SK-N-SH (cell line): ENCODE data around the gene ASS1. TPM values are rescaled to one million over a fixed set of nuclear protein-coding genes. Genes with fewer than 3 reads are reported as not detected.

ENCODE experiments used
- CTCF ChIA-PET: fragments of 300-600, 350-600 bp; formaldehyde crosslinking; extraction: SDS; loops from one replicate; lab custom pipeline; 2021; lab: Yijun Ruan, JAX
- POLR2A ChIA-PET: fragments of 350-600 bp; sonication (Branson Sonifier 250); formaldehyde crosslinking; extraction: SDS; loops from one replicate; lab custom pipeline; 2020; ENCODE audit warnings: antibody characterized with exemption, inconsistent platforms; lab: Yijun Ruan, JAX
- DNase-seq: peaks from one replicate; pipeline ENCODE4 v3.0.0; 2012
- H2AFZ ChIP-seq: fragments of 200-600 bp; sonication (generic); 2 replicates; pipeline ENCODE4 v1.8.1; 2016; ENCODE audit warnings: antibody characterized with exemption, mild to moderate bottlenecking, low read depth
- H3F3A ChIP-seq: fragments of 200-600 bp; sonication (generic); replicated peaks from 2 replicates; pipeline ENCODE3; 2016; ENCODE audit warnings: antibody characterized with exemption, mild to moderate bottlenecking; ENCODE audit not compliant: insufficient read depth
- H3K27ac ChIP-seq, 2 experiments: fragments of 200-500 bp in 1 of 2; fragments of 200-600 bp in 1 of 2; sonication (Bioruptor generic) in 1 of 2; sonication (generic), shearing (Covaris generic) in 1 of 2; 2 replicates each; pipeline versions ENCODE4 v1.5.1 to v1.6.1; 2014 to 2016; ENCODE audit warnings: low read depth in 2 of 2, inconsistent platforms in 1 of 2, low read length in 1 of 2, mild to moderate bottlenecking in 1 of 2, mixed read lengths in 1 of 2
- H3K27me3 ChIP-seq: fragments of 200-600 bp; sonication (generic), shearing (Covaris generic); 2 replicates; pipeline ENCODE4 v1.6.1; 2016; ENCODE audit warnings: mixed run types; ENCODE audit not compliant: insufficient read depth
- H3K36me3 ChIP-seq, 2 experiments: fragments of 200-500 bp in 1 of 2; fragments of 200-600 bp in 1 of 2; sonication (Bioruptor generic) in 1 of 2; sonication (generic) in 1 of 2; replicated peaks in 1 of 2; 2 replicates each; pipeline versions ENCODE3 to v1.5.1; 2014 to 2016; ENCODE audit warnings: low read length in 1 of 2, mild to moderate bottlenecking in 1 of 2; ENCODE audit not compliant: insufficient read depth in 2 of 2, control insufficient read depth in 1 of 2
- H3K4me1 ChIP-seq, 2 experiments: fragments of 200-500 bp in 1 of 2; fragments of 200-600 bp in 1 of 2; sonication (Bioruptor generic) in 1 of 2; sonication (generic), shearing (Covaris generic) in 1 of 2; 2 replicates each; pipeline versions ENCODE4 v1.5.1 to v1.6.1; 2014 to 2016; ENCODE audit warnings: low read depth in 1 of 2, low read length in 1 of 2, mixed run types in 1 of 2; ENCODE audit not compliant: insufficient read depth in 2 of 2, control insufficient read depth in 1 of 2
- H3K4me2 ChIP-seq: fragments of 200-600 bp; sonication (generic), shearing (Covaris generic); 2 replicates; pipeline ENCODE4 v1.6.1; 2017; ENCODE audit warnings: mixed run types
- H3K4me3 ChIP-seq, 2 experiments: fragments of 200-500 bp in 1 of 2; fragments of 200-600 bp in 1 of 2; sonication (Bioruptor generic) in 1 of 2; sonication (generic), shearing (Covaris generic) in 1 of 2; 2 replicates each; pipeline versions ENCODE4 v1.5.1 to v1.8.1; 2014 to 2016; ENCODE audit warnings: low read depth in 2 of 2, inconsistent platforms in 1 of 2, low read length in 1 of 2, mild to moderate bottlenecking in 1 of 2, mixed read lengths in 1 of 2, moderate library complexity in 1 of 2
- H3K79me2 ChIP-seq: fragments of 200-600 bp; sonication (generic); 2 replicates; pipeline ENCODE4 v1.8.1; 2017; ENCODE audit warnings: mild to moderate bottlenecking; ENCODE audit not compliant: insufficient read depth
- H3K9ac ChIP-seq: fragments of 200-600 bp; sonication (generic); 2 replicates; pipeline ENCODE4 v1.6.1; 2017; ENCODE audit warnings: mixed run types
- H3K9me2 ChIP-seq: fragments of 200-600 bp; sonication (generic); 2 replicates; pipeline ENCODE4 v1.6.1; 2017; ENCODE audit warnings: mixed run types
- H3K9me3 ChIP-seq: fragments of 200-600 bp; sonication (generic); 2 replicates; pipeline ENCODE4 v1.6.1; 2017; ENCODE audit warnings: mixed run types, mild to moderate bottlenecking, moderate library complexity
- H4K20me1 ChIP-seq: fragments of 200-600 bp; sonication (generic); 2 replicates; pipeline ENCODE4 v1.6.1; 2017; ENCODE audit warnings: mild to moderate bottlenecking, mixed run types; ENCODE audit not compliant: insufficient read depth
- CHD2 ChIP-seq: fragments of 150-350 bp; IDR thresholded peaks from 2 replicates; pipeline ENCODE4 v1.6.1; 2018; ENCODE audit warnings: low read length; ENCODE audit not compliant: partially characterized antibody
- EP300 ChIP-seq, 2 experiments: IDR thresholded peaks; 2 replicates each; pipeline versions ENCODE4 v1.4.0 to v1.6.1; 2012; ENCODE audit warnings: borderline replicate concordance in 1 of 2, low read depth in 1 of 2, low read length in 1 of 2
- FOSL2 ChIP-seq: IDR thresholded peaks from 2 replicates; pipeline ENCODE4 v1.4.0; 2012; ENCODE audit warnings: low read depth, mild to moderate bottlenecking, moderate library complexity, borderline replicate concordance
- FOXJ3 ChIP-seq: sonication (generic); formaldehyde crosslinking; IDR thresholded peaks from 2 replicates; pipeline ENCODE4 v1.5.1; 2020; ENCODE audit warnings: mild to moderate bottlenecking, missing genetic modification reagents
- GABPA ChIP-seq: IDR thresholded peaks from 2 replicates; pipeline ENCODE4 v1.4.0; 2012; ENCODE audit warnings: low read depth, mild to moderate bottlenecking
- GATA2 ChIP-seq: sonication (generic); formaldehyde crosslinking; IDR thresholded peaks from 2 replicates; pipeline ENCODE4 v1.5.0; 2020; ENCODE audit warnings: mild to moderate bottlenecking, missing genetic modification reagents
- IRF3 ChIP-seq: fragments of 150-350 bp; IDR thresholded peaks from 2 replicates; pipeline ENCODE4 v1.6.1; 2016; ENCODE audit warnings: mild to moderate bottlenecking, low read depth, low read length
- JUND ChIP-seq: IDR thresholded peaks from 2 replicates; pipeline ENCODE4 v1.4.0; 2012
- MAX ChIP-seq: IDR thresholded peaks from 2 replicates; pipeline ENCODE4 v1.4.0; 2012; ENCODE audit warnings: low read depth
- MXI1 ChIP-seq: IDR thresholded peaks from 2 replicates; pipeline ENCODE4 v1.6.1; 2012; ENCODE audit warnings: mild to moderate bottlenecking, low read depth, low read length, improper control_type of control experiment
- NFIC ChIP-seq: IDR thresholded peaks from 2 replicates; pipeline ENCODE4 v1.4.0; 2012; ENCODE audit warnings: borderline replicate concordance
- PBX3 ChIP-seq: IDR thresholded peaks from 2 replicates; pipeline ENCODE4; 2012
- POLR2AphosphoS5 ChIP-seq: IDR thresholded peaks from 2 replicates; pipeline ENCODE4 v1.6.1; 2012; ENCODE audit warnings: low read depth, low read length
- RAD21 ChIP-seq: IDR thresholded peaks from 2 replicates; pipeline ENCODE4 v1.6.1; 2012; ENCODE audit warnings: mild to moderate bottlenecking, low read length
- REST ChIP-seq: IDR thresholded peaks from 2 replicates; pipeline ENCODE4 v1.6.1; 2012; ENCODE audit warnings: mild to moderate bottlenecking, low read depth, low read length, moderate library complexity
- RXRA ChIP-seq: IDR thresholded peaks from 2 replicates; pipeline ENCODE4 v1.4.0; 2012; ENCODE audit warnings: low read depth, mild to moderate bottlenecking, borderline replicate concordance
- TAF1 ChIP-seq: IDR thresholded peaks from 2 replicates; pipeline ENCODE4 v1.6.1; 2012; ENCODE audit warnings: low read depth, mild to moderate bottlenecking, low read length, moderate library complexity, borderline replicate concordance
- TEAD4 ChIP-seq: IDR thresholded peaks from 2 replicates; pipeline ENCODE4 v1.4.0; 2012; ENCODE audit warnings: mild to moderate bottlenecking, borderline replicate concordance; ENCODE audit not compliant: insufficient read depth
- USF1 ChIP-seq: IDR thresholded peaks from 2 replicates; pipeline ENCODE4 v1.4.0; 2012; ENCODE audit warnings: low read depth, borderline replicate concordance
- YY1 ChIP-seq: IDR thresholded peaks from 2 replicates; pipeline ENCODE4 v1.4.0; 2012; ENCODE audit warnings: low read depth, mild to moderate bottlenecking
- ZBTB33 ChIP-seq: IDR thresholded peaks from 2 replicates; pipeline ENCODE4 v1.4.0; 2012; ENCODE audit warnings: low read depth, borderline replicate concordance
- WGBS: methylation state at CpG from one replicate; pipeline ENCODE4 v1.1.6; 2017; ENCODE audit warnings: low lambda C conversion rate; 5-methylcytosine and 5-hydroxymethylcytosine counted together
- polyA plus RNA-seq, 3 experiments: library from polyadenylated mRNA; depleted of rRNA; stranded (reverse); fragments of >200 nt; gene quantifications; 2 replicates each; pipeline ENCODE4 v1.2.3, GENCODE V29; 2012

The ASS1 gene
- polyA plus RNA-seq, 1 of the 3 experiments (the other 2 are of a cell fraction), result 0.59 TPM

- TF ChIP-seq RXRA (no peak), YY1 (no peak), RAD21 (no peak; the same call in 1 of the 2 replicates)
Measured at GRCh38 chr9:130421154-130421801, 23.5 kb upstream of the ASS1 start (continued).

GRCh38 chr9:130421802-130422276, 22.9 kb upstream of the ASS1 start:
- H3K27me3 ChIP-seq, result no peaks in the 10 kb centered on the region; the same call in 1 of the 2 replicates
- peak overlapping the region; percentile 46; the same call in 1 of the 2 replicates for H3K4me2 ChIP-seq
- peaks cover 21 to 55% of the 10 kb centered on the region in 2 experiments for H3K4me1 ChIP-seq
- POLR2A ChIA-PET, result interaction anchor here (1.2 to 1.5 kb wide), 2 partner anchors 31 to 186 kb away, joined by 3 read pairs; no protein-coding TSS in a partner anchor
- H3K9me2 ChIP-seq, result no peaks in the 10 kb centered on the region
- H3K4me3 ChIP-seq, result no peak overlapping the region; a peak in 1 of 4 replicates
- H3K36me3 ChIP-seq, result no peaks in the 10 kb centered on the region
- H3K9ac ChIP-seq, result no peak overlapping the region
- peak overlapping the region in 1 of 2 experiments; percentile 98; a peak in 2 of 4 replicates for H3K27ac ChIP-seq
- CTCF ChIA-PET, result interaction anchor here (1.0 to 2.2 kb wide), 11 partner anchors 12 to 285 kb away, joined by 3 to 8 read pairs (median 3); no protein-coding TSS in a partner anchor
- no peaks in the 10 kb centered on the region for H4K20me1 ChIP-seq
- H2AFZ ChIP-seq, result no peak overlapping the region
- H3F3A ChIP-seq, result peaks cover 6% of the 10 kb centered on the region
- 17% methylated on average over 5 of the region's 13 CpGs for WGBS
- DNase-seq, result peak; percentile 95
- H3K9me3 ChIP-seq, result no peaks in the 10 kb centered on the region
- no peaks in the 10 kb centered on the region for H3K79me2 ChIP-seq
- no peak for TF ChIP-seq IRF3
- TF ChIP-seq FOXJ3, result peak; percentile 98
- peak; percentile 88 for TF ChIP-seq PBX3
- peak; percentile 94 for TF ChIP-seq CHD2
- 0 out of 2 replicates have a peak, but pooled peaks have one; percentile 35 for TF ChIP-seq ZBTB33
- TF ChIP-seq TEAD4, result peak; percentile 81
- TF ChIP-seq RXRA, result peak; percentile 18; the same call in 1 of the 2 replicates
- TF ChIP-seq MAX, result peak; percentile 45; the same call in 1 of the 2 replicates
- TF ChIP-seq JUND, result no peak; the same call in 1 of the 2 replicates
- peak; percentile 79 for TF ChIP-seq NFIC
- peak; percentile 90 for TF ChIP-seq POLR2AphosphoS5
- TF ChIP-seq GABPA, result no peak
- no peak for TF ChIP-seq USF1
- TF ChIP-seq REST, result no peak
- TF ChIP-seq EP300 (IDR thresholded peaks at IDR 0.05; ENCODE audit: borderline replicate concordance in 1 of 2, low read depth in 1 of 2, low read length in 1 of 2), result peak; percentile 57 to 97; a peak in 3 of 4 replicates
- no peak for TF ChIP-seq MXI1
- no peak for TF ChIP-seq RAD21
- no peak for TF ChIP-seq TAF1
- peak; percentile 86 for TF ChIP-seq GATA2
- TF ChIP-seq FOSL2, result peak; percentile 79; the same call in 1 of the 2 replicates
